GM18498 (cell line): ENCODE data around the gene CFAP97D2.
"Not testable (repeated sequence)": the region's sequence is repeated elsewhere in the genome, so short reads cannot be mapped to it uniquely, and the experiment has no call there.

ENCODE experiments used
- ATAC-seq: cut with Tn5 transposase; IDR thresholded peaks from one replicate; pipeline ENCODE4 v1.9.1; 2021; ENCODE audit warnings: mild to moderate bottlenecking, moderate library complexity; ENCODE audit not compliant: unreplicated experiment

The CFAP97D2 gene

DNA sequence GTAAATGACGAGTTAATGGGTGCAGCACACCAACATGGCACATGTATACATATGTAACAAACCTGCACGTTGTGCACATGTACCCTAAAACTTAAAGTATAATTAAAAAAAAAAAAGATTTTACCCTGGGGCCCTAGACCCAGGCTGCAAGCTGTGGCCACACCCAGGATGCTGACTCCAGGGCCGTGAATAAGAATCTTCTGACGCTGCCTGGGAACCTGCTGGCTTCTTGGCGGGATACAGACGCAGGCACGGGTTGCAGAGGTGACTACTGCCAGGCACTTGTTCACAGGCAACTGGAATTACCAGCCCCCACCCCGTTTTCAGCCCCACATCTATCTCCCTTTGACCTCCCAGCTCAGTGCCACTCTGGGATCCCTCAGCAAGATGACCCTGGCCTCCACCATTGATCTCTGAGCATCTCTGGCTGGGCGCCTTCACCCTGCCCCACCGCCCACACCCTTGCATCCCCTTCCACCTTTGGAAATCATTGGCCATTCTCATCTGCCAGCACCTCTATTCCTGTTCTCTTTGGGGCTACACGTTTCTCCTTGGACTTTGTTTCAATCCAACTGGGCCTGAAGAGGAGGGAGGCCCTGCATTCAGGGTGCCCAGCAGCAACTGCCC is 21.1 kb upstream of the CFAP97D2 start:
- no peak for ATAC-seq

DNA sequence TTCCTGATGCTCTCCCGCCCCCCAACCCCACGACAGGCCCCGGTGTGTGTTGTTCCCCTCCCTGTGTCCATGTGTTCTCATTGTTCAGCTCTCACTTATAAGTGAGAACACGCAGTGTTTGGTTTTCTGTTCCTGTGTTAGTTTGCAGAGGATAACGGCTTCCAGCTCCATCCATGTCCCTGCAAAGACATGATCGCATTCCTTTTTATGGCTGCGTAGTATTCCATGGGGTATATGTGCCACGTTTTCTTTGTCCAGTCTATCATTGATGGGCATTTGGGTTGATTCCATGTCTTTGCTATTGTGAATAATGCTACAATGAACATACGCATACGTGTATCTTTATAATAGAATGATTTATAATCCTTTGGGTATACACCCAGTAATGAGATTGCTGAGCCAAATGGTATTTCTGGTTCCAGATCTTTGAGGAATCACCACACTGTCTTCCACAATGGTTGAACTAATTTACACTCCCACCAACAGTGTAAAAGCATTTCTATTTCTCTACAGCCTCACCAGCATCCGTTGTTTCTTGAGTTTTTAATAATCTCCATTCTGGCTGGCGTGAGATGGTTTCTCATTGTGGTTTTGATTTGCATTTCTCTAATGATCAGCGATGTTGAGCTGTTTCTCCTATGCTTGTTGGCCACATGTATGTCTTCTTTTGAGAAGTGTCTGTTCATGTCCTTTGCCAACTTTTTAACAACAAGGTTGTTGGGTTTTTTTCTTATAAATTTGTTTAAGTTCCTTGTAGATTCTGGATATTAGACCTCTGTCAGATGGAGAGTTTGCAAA is 20.0 kb upstream of the CFAP97D2 start:
- not testable (repeated sequence) for ATAC-seq

DNA sequence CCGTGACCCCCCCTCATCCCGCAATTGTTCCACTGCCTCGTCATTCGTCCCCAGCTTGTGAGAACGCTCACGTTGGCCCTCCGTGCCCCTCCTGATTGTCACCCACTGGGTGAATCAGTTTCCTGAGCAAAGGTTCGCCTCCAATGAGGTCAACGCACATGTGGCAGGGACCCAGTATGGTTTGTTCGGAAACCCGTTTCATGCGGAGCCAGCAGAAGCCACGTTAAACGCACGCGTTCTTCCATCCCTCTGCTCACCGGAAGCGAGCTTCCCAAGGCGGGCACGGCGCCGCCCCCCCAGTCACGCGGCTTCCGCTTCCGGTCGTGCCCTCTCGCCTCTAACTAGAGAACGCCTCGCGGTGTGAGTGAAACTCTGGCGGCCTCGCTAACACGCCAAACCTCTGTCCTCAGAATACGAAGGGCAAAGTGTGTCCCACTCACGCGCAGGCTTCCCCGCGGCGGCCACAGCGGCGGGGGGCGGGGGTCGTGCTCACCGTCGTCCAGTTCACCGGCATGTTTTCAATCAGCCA is 18.0 kb upstream of the CFAP97D2 start:
- no peak for ATAC-seq

DNA sequence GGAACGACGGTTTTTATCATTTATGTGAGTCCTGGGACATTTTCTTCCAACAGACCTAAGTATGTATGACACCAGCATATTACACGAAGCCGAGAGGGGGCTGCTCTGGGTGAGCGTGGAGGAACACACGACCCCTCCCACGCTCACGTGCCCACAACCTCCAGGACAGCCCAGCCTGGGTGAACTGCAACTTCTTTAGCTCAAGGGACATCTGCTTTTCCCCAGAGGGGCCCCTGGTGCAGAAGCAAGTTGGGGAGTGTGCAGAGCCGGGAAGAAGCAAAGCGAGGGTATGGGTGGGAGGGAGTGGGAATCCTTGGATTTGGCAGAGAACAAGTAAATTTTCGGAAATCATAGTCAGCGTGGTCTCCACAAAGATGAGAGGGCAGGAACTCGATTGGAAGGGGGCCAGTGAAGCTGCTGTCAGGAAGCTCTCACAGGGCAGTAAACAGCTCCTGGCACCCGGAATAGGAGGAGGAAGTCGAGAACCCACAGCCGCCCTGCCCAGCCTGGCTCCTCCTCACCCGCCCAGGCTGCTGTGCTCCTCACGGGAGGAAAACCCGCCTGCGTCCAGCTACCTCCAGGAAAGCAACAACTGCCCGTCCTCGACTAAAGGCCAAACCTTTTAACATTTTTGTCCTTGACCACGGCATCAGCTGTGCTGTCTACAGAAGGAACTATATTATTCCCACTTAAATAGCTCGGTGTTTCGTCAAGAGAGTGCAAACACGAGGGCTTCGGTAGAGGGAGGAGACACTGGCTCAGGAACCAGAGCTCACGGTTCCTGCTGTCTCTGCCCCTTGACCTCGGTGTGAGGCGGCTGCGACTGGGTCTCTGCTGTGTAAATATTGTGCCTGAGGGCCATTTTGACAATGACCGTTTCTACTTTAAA is 17.2 kb upstream of the CFAP97D2 start:
- ATAC-seq = no peak

DNA sequence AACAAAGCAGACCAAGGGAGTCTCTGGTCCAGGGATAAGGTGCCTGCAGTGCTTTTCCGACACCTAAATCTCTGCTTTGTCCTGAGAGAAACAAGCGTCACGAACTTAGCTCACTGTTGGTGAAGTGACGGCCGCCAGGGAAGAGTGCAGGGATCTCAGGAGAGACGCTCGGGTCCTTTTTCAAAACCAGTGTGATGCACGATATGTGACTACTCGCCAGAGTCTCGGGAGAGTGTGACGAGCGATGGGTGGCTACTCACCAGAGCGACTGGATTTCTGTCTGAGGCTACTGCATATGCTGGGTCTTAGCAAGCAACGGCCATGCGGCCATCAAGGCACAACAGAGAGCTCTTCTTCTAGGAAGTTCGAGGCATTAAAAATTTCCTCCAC is 16.5 kb upstream of the CFAP97D2 start:
- ATAC-seq = no peak

DNA sequence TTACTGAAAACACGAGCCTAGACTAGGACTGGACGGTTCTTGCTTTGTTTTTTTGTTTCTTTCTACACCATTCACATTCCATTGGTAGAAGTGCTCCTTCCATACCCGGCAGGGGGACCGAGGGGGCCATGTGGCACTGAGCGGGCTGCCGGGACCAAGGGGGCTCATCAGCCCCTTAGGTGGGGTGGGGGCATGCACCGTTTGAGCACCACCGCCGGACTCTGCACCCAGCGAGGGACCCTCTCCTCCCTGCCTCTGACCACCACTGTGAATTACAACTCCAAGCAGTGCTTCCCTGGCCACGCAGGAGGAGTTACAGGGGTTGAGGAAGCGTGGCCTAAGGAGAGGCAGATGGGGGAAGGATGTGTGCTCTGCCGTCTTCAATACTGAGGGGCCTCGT is 15.0 kb upstream of the CFAP97D2 start:
- no peak for ATAC-seq

DNA sequence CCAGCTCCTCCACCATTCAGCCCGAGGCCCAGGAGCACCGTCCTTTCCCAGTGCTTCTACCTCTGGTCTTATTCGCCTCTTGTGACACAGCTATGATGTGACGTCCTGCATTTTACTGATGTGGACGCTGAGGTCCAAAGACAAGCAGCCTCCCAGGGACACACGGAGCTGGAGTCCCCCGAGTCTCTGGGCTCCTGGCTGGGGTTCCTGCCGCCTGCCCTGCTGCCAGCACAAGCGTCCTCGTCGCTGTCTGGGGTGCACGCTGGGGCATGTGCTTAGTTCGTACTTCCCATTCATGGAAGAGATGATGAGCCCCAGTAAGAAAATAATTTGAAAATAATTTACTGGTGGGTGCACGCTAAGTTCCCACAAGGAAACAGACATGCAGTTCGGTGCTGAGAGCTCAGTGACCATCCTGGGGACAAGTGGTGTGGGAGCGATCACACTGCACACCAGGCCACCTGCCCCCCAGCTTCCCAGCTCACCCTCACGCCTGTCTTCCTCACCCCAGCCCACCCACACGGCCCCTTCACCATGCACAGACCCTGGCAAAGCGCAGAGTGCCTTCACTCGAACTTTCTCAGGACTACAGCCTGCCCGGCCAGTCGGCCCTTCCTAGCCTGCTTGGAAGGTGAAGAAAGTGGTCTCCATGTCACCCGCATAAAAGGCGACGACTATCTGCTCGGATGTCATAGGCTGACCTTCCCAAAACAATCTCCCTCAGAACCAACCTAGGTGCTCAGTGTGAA is 14.2 kb upstream of the CFAP97D2 start:
- no peak for ATAC-seq

DNA sequence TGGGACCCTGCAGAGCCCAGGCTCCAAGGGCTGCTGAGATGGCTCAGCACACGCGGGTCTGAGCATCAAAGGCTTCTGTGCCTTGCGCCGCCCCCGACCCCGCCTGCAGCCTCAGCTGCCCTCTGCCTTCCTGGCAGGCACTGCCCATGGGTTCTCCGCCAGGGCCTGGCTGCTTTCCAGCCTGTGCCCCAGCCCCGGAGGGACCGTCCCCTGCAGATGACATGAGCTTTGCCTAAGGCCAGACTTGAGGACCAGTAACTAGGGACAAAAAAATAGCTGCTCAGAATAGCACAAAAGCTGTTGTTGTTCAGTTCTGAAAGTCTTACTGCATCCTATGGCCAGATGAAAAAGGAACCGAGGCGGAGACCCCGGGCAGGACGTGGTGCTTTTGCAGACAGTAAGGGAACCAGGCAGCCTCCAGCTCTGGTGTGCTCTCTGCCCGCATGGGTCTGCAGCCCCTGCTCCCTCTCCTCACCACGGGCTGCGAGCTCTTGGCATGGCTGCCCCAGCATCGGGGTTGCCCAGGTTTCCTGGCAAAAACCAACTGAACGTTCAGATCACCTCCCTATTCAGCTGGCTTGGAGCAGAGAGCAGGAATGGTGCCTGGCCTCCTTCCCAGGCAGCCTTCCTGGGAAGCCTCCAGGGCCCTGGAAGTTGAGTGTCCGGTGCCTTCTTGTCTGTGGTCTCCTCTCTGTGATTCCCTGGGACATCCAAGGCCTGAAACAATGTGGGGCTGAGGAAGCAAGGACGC is 12.5 kb upstream of the CFAP97D2 start:
- no peak for ATAC-seq

DNA sequence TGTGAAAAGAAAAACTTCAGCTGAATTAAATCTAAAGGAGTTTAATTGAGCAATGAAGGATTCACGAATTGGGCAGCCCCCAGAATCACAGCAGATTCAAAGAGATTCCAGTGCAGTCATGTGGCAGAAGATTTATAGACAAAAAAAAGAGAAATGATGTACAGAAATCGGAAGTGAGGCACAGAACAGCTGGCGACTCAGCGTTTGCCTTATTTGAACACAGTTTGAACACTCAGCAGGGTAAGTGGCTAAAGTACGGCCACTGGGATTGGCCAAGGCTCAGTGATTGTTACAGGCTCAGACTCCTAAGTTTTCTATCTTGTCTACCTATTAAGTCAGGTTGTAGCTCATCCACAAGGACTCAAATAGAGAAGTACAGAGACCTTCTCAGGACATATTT is 11.6 kb upstream of the CFAP97D2 start:
- ATAC-seq = no peak

DNA sequence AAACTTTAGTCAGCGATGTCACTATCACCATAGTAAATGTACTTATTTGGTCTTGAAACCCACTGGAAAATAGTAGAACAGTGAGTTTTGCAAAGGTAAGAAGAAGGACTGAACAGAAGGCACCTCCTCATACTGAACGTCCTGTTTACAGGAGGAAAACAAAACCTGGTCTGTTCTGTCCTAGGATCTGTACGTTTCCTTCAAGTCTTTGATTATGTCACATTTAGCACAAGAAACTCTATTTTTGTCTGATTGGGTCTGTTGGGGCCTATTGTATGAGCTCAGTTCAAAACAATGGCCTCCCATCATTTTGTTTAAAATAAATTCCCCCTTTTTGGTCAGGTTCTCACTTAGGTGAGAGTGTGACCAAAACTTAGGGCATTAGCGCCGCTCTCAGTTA is 11.2 kb upstream of the CFAP97D2 start:
- no peak for ATAC-seq

DNA sequence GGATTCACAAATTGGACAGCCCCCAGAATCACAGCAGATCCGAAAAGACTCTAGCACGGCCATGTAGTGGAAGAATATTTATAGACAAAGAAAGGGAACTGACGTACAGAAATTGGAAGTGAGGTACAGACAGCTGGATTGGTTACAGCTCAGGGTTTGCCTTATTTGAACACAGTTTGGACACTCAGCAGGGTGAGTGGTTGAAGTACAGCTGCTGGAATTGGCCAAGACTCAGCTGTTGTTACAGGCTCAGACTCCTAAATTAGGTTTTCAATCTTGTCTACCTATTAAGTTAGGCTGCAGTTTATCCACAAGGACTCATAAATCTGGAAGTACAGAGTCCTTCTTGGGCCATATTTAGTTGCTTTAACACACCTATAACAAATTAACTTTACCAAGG is 5.8 kb upstream of the CFAP97D2 start:
- ATAC-seq = no peak

DNA sequence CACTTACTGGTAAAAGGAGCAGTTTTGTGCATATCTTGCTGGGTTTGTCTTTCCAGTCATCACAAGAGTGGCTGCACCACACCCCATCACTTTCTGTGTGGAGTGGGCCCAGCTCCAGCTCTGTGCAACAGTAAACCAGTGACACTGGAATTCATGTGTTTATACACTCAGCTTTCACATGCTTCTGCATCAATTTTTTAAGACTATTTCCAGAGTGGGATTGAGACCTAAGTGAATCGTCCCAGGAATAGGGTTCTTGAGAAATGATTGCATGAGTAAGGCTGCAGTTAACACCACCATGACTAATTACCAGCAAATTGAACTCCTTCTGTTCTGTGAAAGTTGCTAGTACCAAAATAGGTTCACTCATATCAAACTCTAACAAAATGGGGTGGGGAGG is 5.3 kb upstream of the CFAP97D2 start:
- no peak for ATAC-seq

DNA sequence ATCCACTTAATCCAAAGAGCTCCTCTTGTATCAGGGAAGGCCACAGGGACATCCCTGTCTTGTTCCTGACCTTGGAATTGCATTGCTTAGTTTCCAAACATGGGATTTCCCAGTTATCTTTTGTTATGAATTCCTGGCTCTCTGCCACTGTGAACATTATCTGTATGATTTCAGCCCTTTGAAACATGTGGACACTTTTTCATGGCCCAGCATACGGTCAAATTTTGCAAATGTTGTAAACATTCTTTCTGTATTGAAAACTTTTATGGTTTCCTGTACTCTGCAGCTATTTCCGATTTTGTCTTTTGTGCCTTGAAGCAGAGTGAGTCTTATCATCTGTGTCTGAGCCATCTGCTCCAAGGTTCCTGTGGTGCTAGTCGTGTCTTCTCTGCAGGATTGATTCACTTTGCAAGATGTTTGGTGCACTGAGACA is 4.5 kb upstream of the CFAP97D2 start:
- ATAC-seq = no peak

DNA sequence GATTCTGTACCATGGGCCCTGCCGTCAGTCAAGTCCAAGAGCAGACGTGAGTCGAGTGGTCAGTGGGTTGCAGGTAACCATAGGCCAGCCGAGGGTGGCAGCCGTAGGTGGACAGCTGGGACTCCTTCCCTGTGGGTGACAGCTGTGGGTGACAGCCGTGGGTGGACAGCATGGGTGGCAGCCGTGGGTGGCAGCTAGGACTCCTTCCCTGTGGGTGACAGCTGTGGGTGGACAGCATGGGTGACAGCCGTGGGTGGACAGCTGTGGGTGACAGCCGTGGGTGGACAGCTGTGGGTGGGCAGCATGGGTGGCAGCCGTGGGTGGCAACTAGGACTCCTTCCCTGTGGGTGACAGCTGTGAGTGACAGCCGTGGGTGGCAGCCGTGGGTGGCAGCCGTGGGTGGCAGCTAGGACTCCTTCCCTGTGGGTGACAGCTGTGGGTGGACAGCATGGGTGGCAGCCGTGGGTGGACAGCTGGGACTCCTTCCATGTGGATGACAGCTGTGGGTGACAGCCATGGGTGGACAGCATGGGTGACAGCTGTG is 2.6 kb upstream of the CFAP97D2 start:
- not testable (repeated sequence) for ATAC-seq

DNA sequence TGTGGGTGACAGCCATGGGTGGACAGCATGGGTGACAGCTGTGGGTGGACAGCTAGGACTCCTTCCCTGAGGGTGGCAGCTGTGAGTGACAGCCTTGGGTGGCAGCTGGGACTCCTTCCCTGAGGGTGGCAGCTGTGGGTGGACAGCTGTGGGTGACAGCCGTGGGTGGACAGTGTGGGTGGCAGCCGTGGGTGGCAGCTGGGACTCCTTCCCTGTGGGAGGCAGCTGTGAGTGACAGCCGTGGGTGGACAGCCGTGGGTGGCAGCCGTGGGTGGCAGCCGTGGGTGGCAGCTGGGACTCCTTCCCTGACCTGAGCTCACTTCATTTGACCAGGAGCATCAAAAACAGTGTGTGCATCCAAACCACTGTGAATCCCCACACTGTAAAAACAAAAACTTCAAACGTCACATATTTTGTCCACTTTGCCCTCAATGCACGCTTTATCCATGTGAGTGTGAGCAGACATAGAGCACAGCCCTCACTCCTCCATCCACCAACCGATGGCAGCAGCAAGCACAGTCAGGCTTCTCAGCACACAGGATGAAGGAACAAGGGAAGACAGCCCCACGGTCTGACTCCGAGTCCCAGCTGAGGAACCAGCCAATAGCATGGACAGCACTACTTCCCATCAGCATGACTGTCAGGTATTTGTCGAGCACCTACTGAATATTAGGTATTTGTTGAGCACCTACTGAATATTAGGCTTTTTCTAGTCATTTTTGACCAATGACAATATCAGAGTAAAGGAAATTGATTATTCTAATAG is 1.6 kb upstream of the CFAP97D2 start:
- no peak for ATAC-seq

DNA sequence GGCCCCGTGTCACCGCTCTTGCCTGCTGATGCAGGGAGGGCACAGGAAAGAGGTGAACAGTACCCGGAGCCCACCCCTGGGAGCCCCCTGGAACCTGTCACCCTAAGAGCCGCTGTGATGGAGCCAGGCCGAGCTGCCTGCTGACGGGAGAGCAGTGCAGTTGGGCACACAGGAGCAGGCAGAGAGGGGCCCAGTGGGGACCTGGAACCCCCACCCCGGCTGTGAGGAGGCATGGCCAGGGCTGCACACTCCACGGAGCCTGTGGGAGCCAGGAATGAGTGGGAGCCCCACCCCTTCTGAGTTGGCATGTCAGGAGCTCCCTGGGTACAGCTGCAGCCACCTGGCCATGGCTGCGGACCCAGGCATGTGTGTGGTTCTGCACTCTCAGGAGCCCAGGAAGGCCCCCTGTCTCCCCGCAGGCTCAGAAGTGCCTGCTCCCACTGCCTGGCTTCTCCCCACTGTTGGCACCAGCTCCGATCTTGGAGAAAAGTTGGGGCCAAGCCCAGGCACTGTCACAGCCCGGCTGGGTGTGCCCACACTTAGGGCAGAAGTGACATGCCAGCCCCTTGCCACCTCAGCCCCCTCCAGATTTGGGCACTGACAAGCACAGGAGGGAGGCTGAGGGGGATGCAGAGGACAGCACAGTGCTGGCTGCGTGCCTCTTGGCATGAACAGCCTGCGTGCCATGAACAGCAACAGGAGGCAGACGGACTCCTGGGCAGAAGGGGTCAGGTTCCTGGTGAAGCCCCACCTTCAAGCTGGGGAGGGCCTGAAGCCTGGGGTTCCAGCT is 6.3 kb downstream of the CFAP97D2 start:
- no peak for ATAC-seq

DNA sequence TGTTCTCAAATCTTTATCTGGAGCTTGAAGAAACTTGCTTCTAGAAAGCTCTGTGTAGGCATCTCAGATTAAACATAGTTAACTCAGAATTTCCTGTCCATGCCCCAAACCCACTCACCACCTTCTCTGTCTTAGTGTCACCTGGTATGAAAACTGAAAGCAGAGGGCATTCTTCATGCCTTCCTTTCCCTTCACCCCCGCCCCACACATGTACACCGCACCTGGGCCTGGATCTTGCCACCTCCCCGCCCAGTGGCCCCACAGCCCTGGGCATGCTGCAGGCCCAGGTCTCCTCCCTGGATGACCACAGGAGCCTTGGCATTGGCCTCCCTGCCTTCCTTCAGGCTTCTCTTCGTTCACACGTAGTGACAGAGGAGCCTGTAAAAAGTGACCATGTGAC is 15.8 kb downstream of the CFAP97D2 start:
- no peak for ATAC-seq

DNA sequence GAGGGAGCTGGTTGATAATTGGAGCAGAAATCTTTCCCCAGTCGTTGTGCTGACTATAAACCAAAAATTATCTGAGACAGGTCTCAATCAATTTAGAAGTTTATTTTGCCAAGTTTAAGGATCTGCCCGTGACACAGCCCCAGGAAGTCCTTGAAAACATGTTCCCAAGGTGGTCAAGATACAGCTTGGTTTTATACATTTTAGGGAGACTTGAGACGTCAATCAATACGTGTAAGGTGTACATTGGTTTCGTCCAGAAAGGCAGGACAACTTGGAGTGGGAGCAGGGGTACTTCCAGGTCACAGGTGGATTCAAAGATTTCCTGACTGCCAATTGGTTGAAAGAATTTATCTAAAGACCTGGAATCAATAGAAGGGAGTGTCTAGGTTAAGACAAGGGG is 17.6 kb downstream of the CFAP97D2 start:
- ATAC-seq = no peak
